ENCODE measurements around the gene NAT9. TPM values are rescaled to one million over a fixed set of nuclear protein-coding genes. Genes with fewer than 3 reads are reported as not detected.

The NAT9 gene
- polyA plus RNA-seq, 2 of the 4 experiments (the other 2 are of a cell fraction): 43.4 to 71.4 TPM

DNA sequence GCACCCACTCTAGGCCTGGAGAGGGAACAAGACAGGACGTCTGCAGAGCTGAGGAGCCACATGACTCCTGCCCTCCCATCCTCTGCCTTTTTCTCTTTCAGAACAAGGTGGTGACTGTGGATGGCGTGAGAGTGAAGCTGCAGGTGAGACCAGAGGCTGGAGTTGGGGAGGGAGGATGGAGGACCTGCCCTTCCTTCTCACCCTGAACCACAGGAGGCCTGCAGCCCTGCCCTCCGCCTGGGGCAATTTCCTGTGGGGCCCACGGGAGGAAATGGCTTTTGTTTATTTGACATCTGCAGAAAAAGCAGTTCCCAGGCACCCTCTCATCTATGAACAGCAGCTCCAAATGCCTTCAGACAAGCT, 34.0 kb downstream of the NAT9 start (continued):
- TF ChIP-seq HOXB13 (CRISPR knock-in tag; IDR thresholded peaks at IDR 0.05; ENCODE audit: low read depth) (no peak), CHD4 (IDR thresholded peaks at IDR 0.05; ENCODE audit: borderline replicate concordance) (no peak), FOXS1 (CRISPR knock-in tag; IDR thresholded peaks at IDR 0.05) (no peak)

DNA sequence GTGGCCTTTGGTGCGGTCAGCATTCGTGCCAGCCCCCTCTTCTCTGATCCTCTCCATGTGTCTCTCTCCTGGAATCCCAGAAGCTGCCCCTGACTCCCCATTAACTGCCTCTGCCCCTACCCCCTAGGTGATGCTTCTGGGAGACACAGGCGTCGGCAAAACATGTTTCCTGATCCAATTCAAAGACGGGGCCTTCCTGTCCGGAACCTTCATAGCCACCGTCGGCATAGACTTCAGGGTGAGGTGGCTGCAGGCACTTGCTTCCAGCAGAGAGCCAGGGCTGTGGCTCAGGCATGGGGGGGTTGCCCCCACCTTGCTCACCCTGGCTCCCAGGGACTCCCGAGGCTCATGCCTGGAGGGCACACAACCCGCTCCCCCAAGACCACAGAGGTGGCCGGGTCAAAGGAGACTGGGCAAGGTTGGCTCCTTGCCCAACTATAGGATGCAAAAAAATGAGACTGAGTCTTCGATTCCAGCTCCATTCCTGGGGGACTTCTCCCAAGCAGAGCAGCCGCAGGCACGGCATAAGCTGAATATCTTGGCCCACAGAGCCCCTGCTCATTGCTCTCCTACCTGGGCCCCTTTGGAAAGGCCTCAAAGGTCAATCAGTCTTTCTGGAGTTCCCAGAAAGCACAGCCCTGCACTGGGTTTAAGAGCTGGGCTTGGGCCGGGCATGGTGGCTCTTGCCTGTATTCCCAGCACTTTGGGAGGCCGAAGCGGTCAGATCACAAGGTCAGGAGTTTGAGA, 35.3 kb downstream of the NAT9 start:
- peaks cover 36% of the 10 kb centered on the region for H3K4me1 ChIP-seq
- POLR2A ChIA-PET: no interaction called here

GRCh38 chr17:74740173-74740572, 36.0 kb downstream of the NAT9 start:
- ATAC-seq (no peak), FAIRE-seq (no peak), DNase-seq (ENCODE audit: low read depth in 1 of 2, low spot score in 1 of 2) (no peak)
- H3K4me1 ChIP-seq: peaks cover 38% of the 10 kb centered on the region
- H3K4me2 ChIP-seq: no peak overlapping the region
- no peaks in the 10 kb centered on the region for H3K9me3 ChIP-seq
- CTCF ChIA-PET: interaction anchor here (5.9 to 7.8 kb wide), 2 partner anchors 32 to 51 kb away, joined by 28 to 107 read pairs; partner anchors contain the start of gene NAT9
- WGBS (ENCODE audit: missing lambda C conversion rate): 88% methylated on average over 6 of the region's 6 CpGs
- no peak overlapping the region for H3K27ac ChIP-seq
- POLR2A ChIA-PET: no interaction called here
- TF ChIP-seq NR3C1 (IDR thresholded peaks at IDR 0.05) (no peak), CHD2 (IDR thresholded peaks at IDR 0.05; ENCODE audit: low read length, partially characterized antibody) (no peak), ZC3H11A (IDR thresholded peaks at IDR 0.05) (no peak), ESRRA (IDR thresholded peaks at IDR 0.05; ENCODE audit: borderline replicate concordance, low read length) (no peak)
- no peak overlapping the region for H3K4me3 ChIP-seq

More for the DNA sequence above, 35.3 kb downstream of the NAT9 start:
- TF ChIP-seq EP300 (IDR thresholded peaks at IDR 0.05) (no peak), EHMT2 (IDR thresholded peaks at IDR 0.05; ENCODE audit: low read depth) (no peak), CBX2 (IDR thresholded peaks at IDR 0.05; ENCODE audit: borderline replicate concordance, low read depth) (no peak), PBX3 (IDR thresholded peaks at IDR 0.05) (no peak), NR3C1 (IDR thresholded peaks at IDR 0.05) (no peak)
- no peak overlapping the region for H3K27ac ChIP-seq
- CTCF ChIA-PET: interaction anchor here (0.6 to 7.8 kb wide), 6 partner anchors 14 to 175 kb away, joined by 3 to 107 read pairs (median 11); partner anchors contain the start of gene NAT9
- DNase-seq (ENCODE audit: low read depth in 1 of 2, low spot score in 1 of 2): no peak
- no peak for FAIRE-seq
- WGBS (ENCODE audit: missing lambda C conversion rate): 86% methylated on average over 17 of the region's 17 CpGs
- H3K4me3 ChIP-seq: no peak overlapping the region
- ATAC-seq: no peak
- H3K9me3 ChIP-seq: no peaks in the 10 kb centered on the region
- no peak overlapping the region for H3K4me2 ChIP-seq

- no peak for TF ChIP-seq GATA3 (IDR thresholded peaks at IDR 0.05; ENCODE audit: borderline replicate concordance)
- TF ChIP-seq MAFK (IDR thresholded peaks at IDR 0.05; ENCODE audit: partially characterized antibody): no peak
- no peak for TF ChIP-seq PBX3 (IDR thresholded peaks at IDR 0.05)
- TF ChIP-seq NPAS2 (CRISPR knock-in tag; IDR thresholded peaks at IDR 0.05; ENCODE audit: borderline replicate concordance): no peak
- no peak for TF ChIP-seq CBX8 (IDR thresholded peaks at IDR 0.05)
Measured at GRCh38 chr17:74739227-74739831, 36.8 kb downstream of the NAT9 start.

More at GRCh38 chr17:74739227-74739831, 36.8 kb downstream of the NAT9 start:
- H3K4me3 ChIP-seq: no peak overlapping the region
- H3K4me1 ChIP-seq: peaks cover 38% of the 10 kb centered on the region
- ChIA-PET CTCF (interaction anchor here (0.6 to 7.8 kb wide), 12 partner anchors 7 to 219 kb away, joined by 4 to 145 read pairs (median 24); partner anchors contain the start of genes CD300H, NAT9 and NHERF1), POLR2A (no interaction called here)
- peak overlapping the region; percentile 86 for H3K4me2 ChIP-seq
- 79% methylated on average over 12 of the region's 12 CpGs for WGBS (ENCODE audit: missing lambda C conversion rate)
- DNase-seq (ENCODE audit: low read depth in 1 of 2, low spot score in 1 of 2) (no peak), ATAC-seq (no peak), FAIRE-seq (no peak)
- no peaks in the 10 kb centered on the region for H3K9me3 ChIP-seq
- peak overlapping the region; percentile 44 to 62; a peak in 4 of 6 replicates for H3K27ac ChIP-seq

Data from A549 (cell line).